Measurements from ENCODE around the gene METTL13. TPM values are rescaled to one million over a fixed set of nuclear protein-coding genes. Genes with fewer than 3 reads are reported as not detected.

The METTL13 gene
- 47.4 and 58.7 TPM in 2 replicates for total RNA-seq (2011; cell fraction: chromatin; rRNA removed; ENCODE audit: low replicate concordance)
- 46.6 and 59.0 TPM in 2 replicates for total RNA-seq (2011; cell fraction: nucleolus; rRNA removed)
- 42.7 and 43.7 TPM in 2 replicates for total RNA-seq (2011; cell fraction: nucleoplasm; rRNA removed)
- total RNA-seq (2014; rRNA removed), result 49.3 and 65.1 TPM in 2 replicates
- total RNA-seq (2014; rRNA removed; fragmentation: Illumina TruSeq; extraction: Trizol), result 46.2 and 51.9 TPM in 2 replicates
- 50.5 and 54.9 TPM in 2 replicates for total RNA-seq (2015; rRNA removed; fragmentation: Illumina TruSeq; extraction: Trizol)
- total RNA-seq (2021), result 54.9 and 62.0 TPM in 2 replicates
- 53.5 and 70.9 TPM in 2 replicates for polyA plus RNA-seq (2011; rRNA removed)
- 49.3 and 54.9 TPM in 2 replicates for polyA plus RNA-seq (2011; cell fraction: cytosol; rRNA removed)
- 39.0 and 45.5 TPM in 2 replicates for polyA plus RNA-seq (2011; cell fraction: nucleus; rRNA removed)
- 35.2 and 62.5 TPM in 2 replicates for polyA plus RNA-seq (2012)
- 61.3 and 78.9 TPM in 2 replicates for polyA plus RNA-seq (2014; fragmentation: Illumina TruSeq; extraction: Trizol)
- 10 to 100 TPM; 18.9 to 23.4 TPM for polyA plus RNA-seq (2014; fragmentation: Nextera tagmentation; extraction: Ambion mirVana)
- polyA plus RNA-seq (2014; rRNA removed), result 55.2 and 59.7 TPM in 2 replicates
- polyA minus RNA-seq (2011; rRNA and poly(A)+ RNA removed), result 75.6 and 111 TPM in 2 replicates
- polyA minus RNA-seq (2011; cell fraction: cytosol; rRNA and poly(A)+ RNA removed), result 36.8 and 46.1 TPM in 2 replicates
- 26.3 and 31.2 TPM in 2 replicates for polyA minus RNA-seq (2011; cell fraction: nucleus; rRNA and poly(A)+ RNA removed)
- Bru-seq, nascent RNA, result percentile 85 among the genes with signal in this experiment
- percentile 85 among the genes with signal in this experiment for BruChase-seq, experiment 1, labeled RNA remaining after a 2-hour chase
- BruChase-seq, experiment 2, labeled RNA remaining after a 6-hour chase, result percentile 85 among the genes with signal in this experiment
- long read RNA-seq, experiment 1, transcript METTL13-202 (8 exons, 3,022 nt), result minor isoform, 43 of 437 reads
- long read RNA-seq, experiment 1, transcript METTL13-201 (8 exons, 3,327 nt), result major isoform, 195 of 437 reads
- long read RNA-seq, experiment 1, partial matches to known transcripts, result 91 of 437 reads
- long read RNA-seq, experiment 1, other reads (novel, unspliced or antisense), result 107 of 437 reads
- long read RNA-seq, experiment 2, transcript METTL13-201 (8 exons, 3,327 nt), result major isoform, 34 of 96 reads
- long read RNA-seq, experiment 2, partial matches to known transcripts, result 46 of 96 reads
- long read RNA-seq, experiment 2, other reads (novel, unspliced or antisense), result 12 of 96 reads
- long read RNA-seq, experiment 3, transcript METTL13-201 (8 exons, 3,327 nt), result major isoform, 21 of 57 reads
- long read RNA-seq, experiment 3, transcript METTL13-202 (8 exons, 3,022 nt), result minor isoform, 8 of 57 reads
- long read RNA-seq, experiment 3, partial matches to known transcripts, result 10 of 57 reads
- long read RNA-seq, experiment 3, other reads (novel, unspliced or antisense), result 18 of 57 reads

- Histone ChIP-seq H3K9ac (ENCODE audit: insufficient read depth in 1 of 2, low read depth in 2 of 2, low read length in 2 of 2) (peak within 1 kb of the TSS; percentile 91 to 95), H2AFZ (ENCODE audit: low read depth, low read length) (peak within 1 kb of the TSS; percentile 95), H3K36me3 (ENCODE audit: control insufficient read depth, insufficient read depth, low read length) (peaks cover 39% of the 10 kb centered on the region), H3K9me1 (ENCODE audit: control insufficient read depth, insufficient read depth, low read length) (peaks cover 3% of the 10 kb centered on the region), H3K4me2 (ENCODE audit: insufficient read depth, low read length) (peak within 1 kb of the TSS; percentile 99), H3K4me1 (replicated peaks in 1 of 2; ENCODE audit: control insufficient read depth in 2 of 2, insufficient read depth in 2 of 2, low read length in 2 of 2) (peaks cover 17 to 28% of the 10 kb centered on the region in 2 experiments; a peak in 4 of 5 replicates), H3K4me3 (peak within 1 kb of the TSS; percentile 76), H3K79me2 (ENCODE audit: control insufficient read depth, insufficient read depth, low read length) (peaks cover 49% of the 10 kb centered on the region), H3K27me3 (ENCODE audit: control insufficient read depth in 2 of 2, insufficient read depth in 2 of 2, low read length in 2 of 2) (no peaks in the 10 kb centered on the region), H3K9me3 (replicated peaks; ENCODE audit: control insufficient read depth, insufficient read depth, low read depth, low read length) (peaks cover 4% of the 10 kb centered on the region; the same call in 1 of the 2 replicates), H3K27ac (ENCODE audit: extremely low read depth, low read depth, low read length) (peak within 1 kb of the TSS; percentile 97), H4K20me1 (replicated peaks; ENCODE audit: control insufficient read depth, insufficient read depth, low read length) (no peaks in the 10 kb centered on the region)
- in situ Hi-C loops (cut with MboI), result no loop called here
- FAIRE-seq, result peak; percentile 99
- 1% methylated on average over 57 of the region's 57 CpGs for WGBS (ENCODE audit: insufficient coverage, low coverage, missing lambda C conversion rate)
- DNase-seq (ENCODE audit: extremely low read depth in 1 of 4, low spot score in 3 of 4), result peak; percentile 97 to 100 (median 98)
- ChIA-PET POLR2A (interaction anchor here (0.7 to 2.1 kb wide), 7 partner anchors 9 to 38 kb away, joined by 3 to 11 read pairs (median 4); no protein-coding TSS in a partner anchor), CTCF (ENCODE audit: low intra/inter-chr PET ratio) (no interaction called here)
- no TSS peak for BruUV-seq (replicated peaks)
- peak; percentile 98 for ATAC-seq
- intact Hi-C loops (cut with micrococcal nuclease), result loop anchor here (1.0 to 2.0 kb wide), 3 partner anchors 19 to 135 kb away; partner anchors contain the start of gene VAMP4
- TF ChIP-seq YY1 (IDR thresholded peaks at IDR 0.05; ENCODE audit: borderline replicate concordance in 1 of 3, control insufficient read depth in 1 of 3, extremely low read depth in 1 of 3, insufficient read depth in 3 of 3, insufficient read length in 1 of 3, insufficient replicate concordance in 2 of 3, low read depth in 1 of 3, low read length in 2 of 3) (peak in 2 of 3 experiments; percentile 17 to 62), BRCA1 (IDR thresholded peaks at IDR 0.05) (no peak), BRCA1 (CRISPR knock-in tag; IDR thresholded peaks at IDR 0.05) (no peak), EGR1 (conservative IDR thresholded peaks at IDR 0.05) (peak; percentile 24; the same call in 1 of the 2 replicates), KAT2B (IDR thresholded peaks at IDR 0.05; ENCODE audit: low read depth, low read length) (no peak), CREB5 (CRISPR knock-in tag; IDR thresholded peaks at IDR 0.05) (no peak), DACH1 (IDR thresholded peaks at IDR 0.05; ENCODE audit: partially characterized antibody) (no peak), GABPB1 (CRISPR knock-in tag; IDR thresholded peaks at IDR 0.05) (peak; percentile 94), CREB3L1 (IDR thresholded peaks at IDR 0.05; ENCODE audit: borderline replicate concordance, low read depth) (peak; percentile 13)
These were observed at the start of gene METTL13 for GRCh38 chr1:171781176-171781875. Gene METTL13, plus strand, starts transcription at chr1:171781660. Its CDS starts 308 bp downstream, at chr1:171781968.
